GM19463 (cell line): ENCODE data around the gene CHST11.

Experiments used
- ATAC-seq: cut with Tn5 transposase; IDR thresholded peaks from one replicate; pipeline ENCODE4 v1.9.1; 2021; ENCODE audit warnings: mild to moderate bottlenecking, moderate library complexity; ENCODE audit not compliant: unreplicated experiment

Gene CHST11

DNA sequence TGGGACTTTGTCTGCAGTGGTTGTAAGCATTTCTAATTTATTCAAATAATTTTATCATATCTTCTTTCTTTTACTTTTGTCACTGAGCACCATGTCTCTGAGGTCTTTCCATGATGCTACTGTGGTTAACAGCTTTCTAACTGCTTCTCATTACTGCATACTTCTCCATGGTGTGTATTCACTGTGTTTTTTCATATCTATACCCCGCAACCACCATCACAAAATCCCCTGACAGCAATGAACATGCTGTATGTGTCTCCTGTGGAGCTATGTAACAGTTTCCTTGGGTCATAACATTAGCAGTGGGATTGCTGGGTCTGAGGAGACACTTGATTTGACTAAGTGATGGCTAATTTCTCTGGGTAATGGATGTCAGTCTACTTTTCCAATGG, 29.2 kb upstream of the CHST11 start:
- ATAC-seq, result peak; percentile 60

DNA sequence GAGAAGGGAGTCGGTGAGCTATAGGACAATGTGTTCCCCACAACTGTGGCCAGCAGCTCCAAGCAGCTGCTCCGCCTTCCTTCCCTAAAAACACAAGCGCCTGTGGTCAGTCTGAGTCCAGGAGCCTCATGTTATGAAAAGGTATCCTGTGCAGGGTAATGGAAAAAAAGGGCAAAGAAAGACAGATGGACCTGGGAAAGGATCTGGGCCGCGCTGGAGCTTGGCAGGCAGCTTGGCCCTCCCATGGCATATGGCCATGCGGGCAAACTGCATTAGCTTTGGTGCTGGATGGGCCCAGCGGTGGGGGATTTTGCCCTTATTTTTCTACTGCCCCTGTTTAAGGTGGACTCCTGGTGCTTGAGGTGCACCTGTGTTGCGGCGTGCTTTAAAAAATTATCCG, 23.7 kb upstream of the CHST11 start:
- no peak for ATAC-seq

DNA sequence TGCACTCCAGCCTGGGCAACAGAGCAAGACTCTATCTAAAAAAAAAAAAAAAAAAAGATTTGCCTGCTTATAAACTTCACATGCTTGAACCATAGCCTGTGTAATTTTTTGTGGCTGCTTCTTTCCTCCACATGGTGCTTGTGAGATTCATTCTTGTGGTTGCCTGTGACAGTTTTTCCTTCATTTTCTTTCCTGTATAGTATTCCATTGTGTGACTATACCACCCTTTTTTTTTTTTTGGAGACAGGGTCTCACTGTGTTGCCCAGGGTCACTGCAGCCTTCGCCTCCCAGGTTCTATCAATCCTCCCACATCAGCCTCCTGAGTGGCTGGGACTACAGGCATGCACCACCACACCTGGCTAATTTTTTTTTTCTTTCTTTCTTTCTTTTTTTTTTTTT, 22.6 kb upstream of the CHST11 start:
- no peak for ATAC-seq

DNA sequence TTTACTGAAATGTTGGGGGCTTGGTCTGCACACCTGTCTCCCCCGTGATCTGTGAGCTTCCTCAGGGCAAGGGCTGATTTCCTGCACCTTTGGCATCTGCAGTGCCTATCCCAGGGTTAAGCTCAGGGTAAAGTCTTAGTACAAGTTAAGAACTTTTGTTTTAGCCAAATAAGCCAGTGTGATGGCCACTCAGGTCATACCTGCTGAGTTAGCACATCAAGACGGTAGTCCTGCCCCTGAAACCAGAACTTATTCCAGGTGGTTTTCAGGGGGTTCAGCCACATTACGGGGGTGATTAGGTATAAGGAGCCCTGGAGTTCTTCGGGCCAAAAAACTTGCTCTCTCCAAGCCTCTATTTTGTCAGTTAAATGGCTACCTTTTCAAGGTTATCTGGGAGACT, 21.6 kb upstream of the CHST11 start:
- ATAC-seq, result no peak

DNA sequence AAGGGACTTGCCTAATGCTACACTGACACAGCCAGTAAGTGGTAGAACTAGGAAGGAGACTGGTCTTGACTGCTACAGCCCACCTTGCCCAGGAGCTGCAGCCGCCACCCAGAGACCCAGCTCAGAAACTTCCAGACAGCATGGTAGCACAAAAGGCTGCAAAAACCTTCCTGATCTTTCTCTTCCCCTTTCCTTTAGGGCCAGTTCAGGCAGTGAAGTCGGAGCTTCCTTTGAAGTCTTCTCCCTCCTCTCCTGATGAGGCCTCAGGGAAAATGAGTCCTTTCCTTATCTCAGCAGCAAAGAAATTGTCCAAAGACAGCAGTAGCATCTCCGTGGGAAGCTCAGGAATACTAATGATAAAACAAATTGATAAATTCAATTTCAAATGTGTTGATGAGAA, 21.0 kb upstream of the CHST11 start:
- no peak for ATAC-seq

DNA sequence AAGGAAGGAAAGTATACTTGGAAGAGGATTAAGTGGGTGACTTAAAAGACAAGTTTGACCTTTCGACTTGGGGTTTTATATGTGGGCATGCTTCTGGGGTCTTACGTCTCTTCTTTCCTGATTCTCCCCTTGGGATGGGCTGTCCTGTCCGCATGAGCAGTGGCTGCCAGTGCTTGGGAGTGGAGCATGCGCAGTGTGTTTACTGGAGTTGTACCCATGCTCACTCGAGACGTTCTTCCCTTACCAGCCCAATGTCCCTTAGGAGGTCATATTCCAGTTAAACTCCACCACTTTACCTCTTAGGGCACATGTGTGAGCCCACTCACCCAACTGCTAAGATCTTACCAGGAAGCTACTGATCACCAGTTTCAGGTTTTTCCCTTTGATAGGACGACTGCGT, 20.0 kb upstream of the CHST11 start:
- no peak for ATAC-seq

DNA sequence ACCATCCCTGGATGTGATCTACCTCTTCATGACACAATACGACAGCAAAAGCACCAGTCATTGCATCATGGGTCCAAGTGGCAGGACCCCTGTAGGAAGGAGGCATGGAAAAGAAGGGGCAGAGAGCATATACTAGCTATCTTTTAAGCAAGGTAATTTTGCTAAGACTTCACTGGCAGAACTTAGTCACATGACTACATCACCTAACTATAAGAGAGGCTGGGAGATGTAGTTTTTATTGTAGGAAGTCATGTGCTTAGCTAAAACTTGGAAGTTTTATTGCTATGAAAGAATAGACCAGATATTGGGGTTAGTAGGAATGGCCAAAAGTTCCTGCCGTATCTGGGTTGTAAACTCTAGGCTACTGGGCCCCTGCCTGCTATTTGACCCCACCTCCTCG, 18.6 kb upstream of the CHST11 start:
- ATAC-seq, result no peak

DNA sequence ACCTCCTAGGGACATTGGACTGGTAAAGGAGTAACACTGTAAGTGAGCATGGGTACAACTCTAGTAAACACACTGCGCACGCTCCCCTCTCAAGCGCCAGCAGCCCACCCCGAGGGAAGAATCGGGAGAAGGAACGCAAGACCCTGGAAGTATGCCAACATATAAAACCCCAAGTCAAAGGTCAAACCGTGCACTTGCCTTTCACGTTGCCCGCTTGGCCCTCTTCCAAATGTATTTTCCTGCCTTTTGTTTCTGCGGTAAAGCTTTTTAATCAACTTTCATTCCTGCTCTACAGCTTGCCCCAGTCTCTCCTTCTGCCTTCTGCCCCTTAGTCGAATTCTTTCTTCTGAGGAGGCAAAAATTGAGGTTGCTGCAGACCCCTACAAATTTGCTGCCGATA, 17.6 kb upstream of the CHST11 start:
- ATAC-seq, result no peak

DNA sequence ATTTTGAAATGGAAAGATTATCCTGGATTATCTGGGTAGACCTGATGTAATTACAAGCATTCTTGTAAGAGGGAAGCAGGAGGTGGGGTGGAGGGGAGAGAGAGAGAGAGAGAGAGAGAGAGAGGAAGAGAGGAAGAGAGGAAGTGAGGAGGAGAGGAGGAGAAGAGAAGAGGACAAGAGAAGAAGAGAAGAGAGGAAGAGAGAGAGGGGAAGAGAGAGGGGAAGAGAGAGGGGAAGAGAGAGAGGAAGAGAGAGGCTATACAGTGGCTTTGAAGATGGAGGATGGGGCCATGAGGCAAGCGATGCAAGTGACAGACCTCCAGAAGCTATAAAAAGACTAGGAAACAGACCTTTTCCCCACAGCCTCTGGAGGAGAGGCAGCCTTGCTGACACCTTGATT, 13.7 kb upstream of the CHST11 start:
- ATAC-seq, result no peak

DNA sequence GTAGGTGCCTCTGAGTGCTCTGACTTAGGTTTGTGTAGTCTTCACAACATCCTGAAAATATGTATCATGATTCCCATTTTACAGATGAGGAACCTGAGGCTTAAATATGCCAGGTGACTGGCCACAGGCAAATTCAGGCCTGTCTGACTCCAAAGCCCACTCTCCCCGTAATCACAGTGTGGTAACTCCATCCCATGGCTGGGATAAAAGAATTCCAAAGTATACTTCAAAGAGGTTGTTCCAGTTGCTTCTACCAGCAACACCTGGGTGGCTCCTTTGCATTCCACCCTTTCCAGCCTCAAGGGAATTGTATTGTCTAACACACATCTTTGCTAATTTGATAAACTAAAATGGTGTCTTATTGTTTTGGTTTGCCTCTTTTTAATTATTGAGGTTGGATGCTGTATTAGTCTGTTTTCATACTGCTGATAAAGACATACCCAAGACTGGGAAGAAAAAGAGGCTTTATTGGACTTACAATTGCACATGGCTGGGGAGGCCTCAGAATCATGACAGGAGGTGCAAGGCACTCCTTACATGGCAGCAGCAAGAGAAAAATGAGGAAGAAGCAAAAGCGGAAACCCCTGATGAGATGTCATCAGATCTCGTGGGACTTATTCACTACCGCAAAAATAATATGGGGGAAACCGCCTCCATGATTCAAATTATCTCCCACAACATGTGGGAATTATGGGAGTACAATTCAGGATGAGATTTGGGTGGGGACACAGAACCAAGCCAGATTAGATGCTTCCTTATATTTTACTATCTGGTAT, 9.9 kb upstream of the CHST11 start:
- ATAC-seq, result no peak

DNA sequence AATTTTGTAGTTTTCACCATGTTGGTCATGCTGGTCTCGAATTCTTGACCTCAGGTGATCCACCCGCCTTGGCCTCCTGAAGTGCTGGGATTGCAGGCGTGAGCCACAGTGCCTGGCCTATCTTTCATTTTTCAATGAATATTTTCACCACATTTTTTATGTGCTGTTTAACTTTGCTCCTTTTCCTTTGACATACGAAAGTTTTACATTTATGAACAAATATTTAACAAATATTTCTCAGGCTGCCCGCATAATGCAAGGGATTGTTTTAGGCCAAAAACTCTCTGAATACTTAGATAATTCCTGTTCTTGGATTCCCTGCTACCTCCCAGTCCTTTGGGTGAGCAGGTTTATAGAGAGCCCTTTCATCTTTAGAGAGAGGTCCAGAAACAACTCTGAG, 8.7 kb upstream of the CHST11 start:
- no peak for ATAC-seq

DNA sequence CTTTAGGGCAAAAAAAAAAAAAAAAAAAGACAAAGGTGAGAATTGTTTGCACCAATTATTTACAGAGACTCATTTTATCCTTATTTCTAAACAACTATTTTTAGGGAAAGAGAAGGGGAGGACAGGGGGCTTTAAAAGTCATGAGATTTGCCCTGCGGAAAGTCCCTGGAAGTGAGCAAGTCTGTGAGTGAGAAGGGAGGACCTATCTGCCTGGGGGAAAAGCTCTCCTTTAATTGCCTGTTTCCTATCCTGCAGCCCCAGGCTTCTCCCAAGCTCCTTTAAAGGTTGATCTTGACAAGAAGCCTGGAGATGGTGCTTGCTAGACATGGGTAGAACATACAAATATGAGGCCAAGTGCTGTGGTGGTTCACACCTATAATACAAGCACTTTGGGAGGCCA, 8.3 kb upstream of the CHST11 start:
- no peak for ATAC-seq

DNA sequence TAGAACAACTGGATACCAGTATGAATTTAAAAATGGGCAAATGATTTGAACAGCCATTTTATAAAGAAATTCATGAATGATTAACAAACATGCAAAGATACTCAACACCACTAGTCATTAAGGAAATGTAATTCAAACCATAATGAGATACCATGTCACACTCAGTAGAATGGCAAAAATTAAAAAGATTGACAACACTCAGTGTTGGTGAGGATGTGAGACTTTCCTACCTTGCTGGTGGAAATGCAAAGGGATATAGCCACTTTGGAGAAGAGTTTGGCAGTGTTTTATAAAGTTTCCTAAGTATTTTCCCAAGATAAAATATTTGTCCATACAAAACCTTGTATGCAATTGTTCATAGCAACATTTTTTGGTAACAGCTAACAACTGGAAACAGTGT, 6.0 kb upstream of the CHST11 start:
- ATAC-seq, result no peak

DNA sequence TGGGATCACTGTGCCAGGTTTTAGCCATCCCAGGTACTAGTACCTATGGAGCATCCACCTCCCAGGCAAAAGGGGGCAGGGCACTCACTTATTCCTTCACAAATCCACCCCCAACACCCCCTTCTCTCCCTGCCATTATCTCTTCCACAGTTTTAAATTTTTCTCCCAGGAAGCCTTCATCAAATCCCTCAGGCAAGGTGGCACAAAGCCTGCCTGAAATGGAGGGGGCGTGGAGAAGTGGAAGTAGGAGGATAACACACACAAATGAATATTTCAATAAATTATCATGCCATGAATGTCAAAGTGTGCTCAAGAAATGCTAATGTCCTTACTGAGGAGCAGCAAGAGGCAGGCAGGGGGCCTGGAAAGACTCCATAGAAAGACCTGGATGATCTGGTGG, 4.7 kb upstream of the CHST11 start:
- no peak for ATAC-seq

DNA sequence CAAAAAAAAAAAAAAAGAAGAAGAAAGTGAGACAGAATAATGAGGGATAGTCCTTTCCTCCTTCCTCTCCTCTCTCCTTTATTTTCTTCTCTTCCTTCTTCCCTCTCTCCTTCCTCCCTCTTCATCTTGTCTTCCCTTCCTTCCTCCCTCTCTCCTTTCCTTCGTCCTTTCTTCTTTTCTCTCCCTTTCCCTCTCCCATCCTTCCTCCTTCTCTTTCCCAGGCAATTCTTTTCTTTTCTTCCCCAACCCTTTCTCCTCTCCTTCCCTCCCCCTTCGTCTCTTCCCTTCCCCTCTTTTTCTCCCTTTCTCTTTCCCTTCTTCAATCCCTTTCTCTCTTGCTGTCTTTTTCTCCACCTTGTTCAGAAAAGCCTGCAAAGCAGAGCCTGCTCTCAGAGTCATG, 3.6 kb upstream of the CHST11 start:
- ATAC-seq, result no peak

DNA sequence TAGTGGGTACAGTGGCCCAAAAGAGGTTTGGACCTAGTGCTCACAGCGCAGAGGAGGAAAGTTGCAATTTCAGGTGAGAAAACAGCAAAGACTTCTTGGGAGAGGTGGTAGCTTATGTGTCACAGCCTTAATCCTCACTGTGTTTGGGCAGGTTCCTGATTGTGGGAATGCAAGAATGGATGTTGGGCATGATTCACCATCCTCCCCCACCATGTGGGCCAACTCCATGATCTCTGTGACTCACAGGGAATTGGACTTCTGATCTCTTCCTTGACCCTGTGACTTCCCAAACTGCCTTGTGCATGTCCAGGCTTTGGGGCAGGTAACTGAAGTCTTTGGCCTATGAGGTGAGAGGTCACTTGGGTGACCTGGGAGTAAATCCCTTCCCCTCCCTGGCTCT, 1.8 kb upstream of the CHST11 start:
- ATAC-seq, result no peak

DNA sequence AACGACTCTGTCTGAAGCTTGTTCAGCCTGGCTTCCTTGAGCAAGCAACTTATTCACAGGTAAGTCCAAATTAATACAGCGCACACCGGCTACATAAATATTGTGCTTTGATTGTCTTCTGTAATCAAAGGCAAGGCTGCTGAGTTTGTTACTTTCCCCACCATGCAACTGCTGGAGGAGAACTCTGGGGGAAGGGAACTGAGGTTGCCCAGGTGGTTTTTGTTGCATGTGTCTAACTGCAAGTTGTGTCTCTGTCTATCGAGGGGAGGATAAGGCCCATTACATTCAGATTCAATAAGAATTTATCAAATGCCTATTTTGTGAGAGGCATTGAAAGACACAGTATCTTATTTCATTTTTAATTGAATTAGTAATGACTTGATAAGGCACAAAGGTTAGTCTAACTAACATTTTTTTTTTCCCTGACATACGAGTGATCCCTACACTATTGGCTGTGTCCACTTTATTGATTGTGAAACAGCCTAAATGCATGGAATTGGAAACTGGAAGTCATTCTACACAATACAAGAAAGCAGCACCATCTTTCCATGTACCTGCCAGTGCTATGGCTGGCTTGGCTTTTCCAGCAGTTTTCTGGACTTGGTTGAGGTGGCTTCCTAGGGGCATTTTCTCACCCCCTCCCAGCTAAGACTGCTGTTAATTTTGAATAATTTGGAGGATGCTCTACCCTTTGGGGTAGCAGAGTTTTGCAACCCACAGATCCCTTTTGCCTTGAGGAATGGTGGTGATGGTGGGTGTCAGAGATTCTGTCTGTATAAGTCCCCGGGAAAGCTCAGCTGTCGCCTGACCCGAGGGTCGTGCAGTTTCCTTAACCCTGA, 951 bp upstream of the CHST11 start:
- ATAC-seq, result no peak

DNA sequence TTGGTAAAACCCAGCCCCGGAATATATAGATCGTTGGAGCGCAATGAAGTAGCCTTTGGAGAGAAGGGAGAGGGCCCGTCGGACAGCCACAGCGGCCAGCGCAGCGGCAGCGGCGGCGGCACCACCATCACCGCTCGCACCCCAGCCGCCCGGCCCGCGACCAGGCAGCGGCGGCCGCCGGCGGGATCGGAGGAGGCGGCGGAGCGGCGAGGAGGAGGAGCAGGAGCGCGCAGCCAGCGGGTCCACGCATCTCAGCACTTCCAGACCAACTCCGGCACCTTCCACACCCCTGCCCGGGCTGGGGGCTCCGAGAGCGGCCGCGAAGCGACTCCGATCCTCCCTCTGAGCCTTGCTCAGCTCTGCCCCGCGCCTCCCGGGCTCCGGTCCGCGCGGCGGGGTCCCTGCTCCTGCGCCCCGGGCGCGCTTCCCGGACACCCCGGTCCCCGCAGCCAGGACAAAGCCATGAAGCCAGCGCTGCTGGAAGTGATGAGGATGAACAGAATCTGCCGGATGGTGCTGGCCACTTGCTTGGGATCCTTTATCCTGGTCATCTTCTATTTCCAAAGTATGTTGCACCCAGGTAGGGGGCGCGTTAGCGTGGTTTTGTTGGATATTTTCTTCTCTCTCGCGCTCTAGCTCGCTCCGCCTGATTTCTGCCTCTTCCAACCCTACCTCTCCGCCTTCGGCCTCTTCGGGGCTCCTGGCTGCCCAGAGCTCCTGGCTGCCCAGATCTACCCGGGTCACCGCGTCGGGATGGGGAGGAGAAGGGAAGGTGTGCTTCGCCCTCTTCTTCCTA, 400 bp downstream of the CHST11 start:
- ATAC-seq, result peak; percentile 20

DNA sequence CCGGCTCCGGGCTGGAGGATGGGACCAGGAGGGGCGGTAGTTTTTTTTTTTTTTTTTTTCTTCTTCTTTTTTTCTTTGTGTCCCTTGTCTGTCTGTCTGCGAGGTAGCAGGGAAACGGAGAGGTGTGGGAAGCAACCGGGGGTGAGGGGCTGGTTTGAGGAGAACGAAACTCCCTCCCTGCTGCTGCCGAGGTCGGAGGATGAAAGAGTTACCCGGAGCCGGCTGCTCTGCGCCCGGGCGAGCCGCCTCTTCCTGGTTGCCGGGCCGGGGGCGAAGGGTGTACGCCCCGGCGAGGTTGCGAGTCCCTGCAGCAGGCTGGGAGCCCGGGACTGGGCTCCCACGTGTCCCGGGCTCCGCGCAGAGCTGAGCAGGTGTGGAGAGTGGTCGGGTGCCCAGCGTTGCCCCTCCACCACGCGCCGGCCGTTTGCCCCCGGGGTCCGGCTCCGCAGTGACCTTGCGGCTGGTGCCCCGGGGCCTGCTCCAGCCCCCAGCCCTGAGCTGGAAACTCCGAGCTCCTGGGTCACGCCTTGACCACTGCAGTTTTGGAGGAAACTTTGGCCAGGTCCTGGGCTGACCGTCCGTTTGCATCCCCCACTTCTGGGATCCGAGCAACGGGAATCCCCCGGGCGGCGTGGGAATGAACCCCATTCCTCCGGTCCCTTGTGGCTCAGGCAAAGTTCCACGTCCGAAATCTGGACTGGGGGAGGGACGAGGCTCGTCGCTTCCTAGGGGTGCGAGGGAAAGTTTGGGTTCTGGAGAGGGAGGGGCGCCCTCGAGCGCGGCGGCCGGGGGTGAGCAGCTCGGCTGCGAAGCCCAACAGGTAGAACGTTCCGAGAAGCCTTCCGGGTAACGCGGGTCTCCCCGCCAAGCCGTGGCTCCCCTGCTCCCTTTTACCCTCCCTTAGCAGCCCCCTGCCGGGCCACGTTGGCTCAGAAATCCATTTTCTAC, 1.3 kb downstream of the CHST11 start:
- ATAC-seq, result no peak

DNA sequence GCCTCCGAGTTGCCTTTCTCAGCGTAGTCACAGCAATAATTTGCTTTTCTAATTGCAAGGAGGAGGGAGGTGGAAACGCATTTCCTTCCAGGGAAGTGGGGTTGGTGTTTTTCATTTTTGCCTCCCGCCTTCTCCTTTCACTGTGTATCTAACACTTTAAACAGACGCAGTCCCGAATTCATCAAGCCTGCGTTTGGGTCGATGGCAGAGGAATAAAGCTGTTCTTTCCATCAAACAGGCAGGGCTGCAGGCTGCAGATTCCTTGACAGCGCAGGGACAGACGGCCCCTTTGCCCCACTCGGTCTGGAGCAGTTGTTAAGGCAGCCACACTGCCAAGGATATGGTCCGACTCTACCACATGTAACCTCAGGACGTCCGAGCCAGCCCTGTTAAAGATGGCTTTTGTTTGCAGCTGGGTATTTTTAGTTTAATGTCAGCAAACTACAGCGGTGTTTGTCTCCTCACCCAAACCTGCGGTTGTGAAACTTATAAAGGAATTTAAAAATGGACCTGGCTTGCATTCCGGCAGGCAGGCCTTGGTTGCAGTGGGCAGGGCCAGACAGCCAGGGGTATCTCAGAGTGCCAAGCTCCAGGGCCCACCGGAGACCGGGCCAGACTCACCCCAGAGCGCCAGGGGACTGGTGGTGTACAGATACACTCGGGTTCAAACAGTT, 2.1 kb downstream of the CHST11 start:
- no peak for ATAC-seq
